Measurements from ENCODE around the gene CTCF. TPM values are rescaled to one million over a fixed set of nuclear protein-coding genes. Genes with fewer than 3 reads are reported as not detected.

Gene CTCF
- total and polyA plus RNA-seq, 2 experiments from 2014 or later = 35.5 to 46.0 TPM

- 88% methylated on average over 4 of the region's 4 CpGs for WGBS (ENCODE audit: low lambda C conversion rate, missing lambda C conversion rate)
- Histone ChIP-seq H4K20me1 (ENCODE audit: insufficient read depth, poor library complexity, severe bottlenecking) (no peaks in the 10 kb centered on the region), H3K27ac (no peak overlapping the region), H2AFZ (no peak overlapping the region), H3K4me2 (no peak overlapping the region), H3K79me2 (peaks cover 7% of the 10 kb centered on the region), H3K36me3 (replicated peaks; ENCODE audit: insufficient read depth, low read depth) (no peaks in the 10 kb centered on the region), H3K4me3 (no peak overlapping the region), H3K27me3 (peaks cover 41% of the 10 kb centered on the region), H3K9me2 (replicated peaks; ENCODE audit: insufficient read depth) (no peaks in the 10 kb centered on the region), H3K9me3 (ENCODE audit: low read depth) (no peaks in the 10 kb centered on the region), H3K4me1 (ENCODE audit: insufficient read depth) (peaks cover 11% of the 10 kb centered on the region)
- no peak for DNase-seq (ENCODE audit: low spot score)
- TF ChIP-seq EZH2phosphoT487 (IDR thresholded peaks at IDR 0.05; ENCODE audit: low read depth, severe bottlenecking, unreplicated experiment) = no peak
- TF ChIP-seq CTCF (IDR thresholded peaks at IDR 0.05; ENCODE audit: poor library complexity) = no peak
- no peak for TF ChIP-seq EZH2 (IDR thresholded peaks at IDR 0.05; ENCODE audit: borderline replicate concordance)
Measured at GRCh38 chr16:67655363-67655762, 93.0 kb downstream of the CTCF start.

DNA sequence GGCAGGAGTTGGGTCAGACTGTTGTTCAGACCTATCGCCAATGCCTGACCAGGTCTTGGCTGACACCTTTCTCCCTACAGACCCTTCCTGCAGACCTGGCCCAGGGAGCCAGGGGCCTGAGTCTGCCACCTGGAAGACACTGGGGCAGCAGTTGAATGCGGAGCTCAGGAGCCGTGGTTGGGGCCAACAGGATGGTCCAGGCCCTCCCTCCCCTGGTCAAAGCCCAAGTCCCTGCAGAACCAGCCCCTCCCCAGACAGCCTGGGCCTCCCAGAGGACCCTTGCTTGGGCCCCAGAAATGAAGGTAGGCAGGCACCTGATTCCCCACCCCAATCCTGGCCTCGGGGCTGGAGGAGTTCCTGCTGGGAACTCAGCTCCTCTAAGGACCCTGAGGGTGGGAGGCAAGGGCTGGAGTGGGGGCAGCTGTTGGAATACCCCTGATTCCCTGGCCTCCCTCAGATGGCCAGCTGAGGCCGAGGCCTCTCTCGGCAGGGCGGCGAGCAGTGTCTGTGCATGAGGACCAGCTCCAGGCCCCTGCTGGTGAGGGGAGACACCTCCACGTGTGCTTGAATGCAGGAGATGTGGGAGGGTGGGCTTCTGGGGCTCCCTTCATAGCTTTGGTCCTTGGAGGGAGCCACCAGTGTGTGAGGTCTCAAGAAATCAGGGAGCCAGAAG, 94.2 kb downstream of the CTCF start:
- H4K20me1 ChIP-seq (ENCODE audit: insufficient read depth, poor library complexity, severe bottlenecking) = no peaks in the 10 kb centered on the region
- TF ChIP-seq EZH2phosphoT487 (IDR thresholded peaks at IDR 0.05; ENCODE audit: low read depth, severe bottlenecking, unreplicated experiment) = no peak
- no peak for TF ChIP-seq CTCF (IDR thresholded peaks at IDR 0.05; ENCODE audit: poor library complexity)
- no peak for TF ChIP-seq EZH2 (IDR thresholded peaks at IDR 0.05; ENCODE audit: borderline replicate concordance)
- no peak overlapping the region for H3K4me2 ChIP-seq
- H3K9me3 ChIP-seq (ENCODE audit: low read depth) = no peaks in the 10 kb centered on the region
- H3K27me3 ChIP-seq = peaks cover 30% of the 10 kb centered on the region
- H2AFZ ChIP-seq = no peak overlapping the region
- peaks cover 11% of the 10 kb centered on the region for H3K4me1 ChIP-seq (ENCODE audit: insufficient read depth)
- no peaks in the 10 kb centered on the region for H3K36me3 ChIP-seq (replicated peaks; ENCODE audit: insufficient read depth, low read depth)
- peaks cover 7% of the 10 kb centered on the region for H3K79me2 ChIP-seq
- no peak for DNase-seq (ENCODE audit: low spot score)
- H3K9me2 ChIP-seq (replicated peaks; ENCODE audit: insufficient read depth) = no peaks in the 10 kb centered on the region
- no peak overlapping the region for H3K4me3 ChIP-seq
- WGBS (ENCODE audit: low lambda C conversion rate, missing lambda C conversion rate) = 91% methylated on average over 9 of the region's 9 CpGs
- H3K27ac ChIP-seq = no peak overlapping the region

- Histone ChIP-seq H2AFZ (no peak overlapping the region), H3K4me3 (no peak overlapping the region), H3K36me3 (replicated peaks; ENCODE audit: insufficient read depth, low read depth) (no peaks in the 10 kb centered on the region), H3K27me3 (peaks cover 23% of the 10 kb centered on the region), H4K20me1 (ENCODE audit: insufficient read depth, poor library complexity, severe bottlenecking) (no peaks in the 10 kb centered on the region), H3K9me2 (replicated peaks; ENCODE audit: insufficient read depth) (no peaks in the 10 kb centered on the region), H3K79me2 (peaks cover 7% of the 10 kb centered on the region), H3K4me2 (no peak overlapping the region), H3K27ac (no peak overlapping the region), H3K9me3 (ENCODE audit: low read depth) (no peaks in the 10 kb centered on the region), H3K4me1 (ENCODE audit: insufficient read depth) (peaks cover 11% of the 10 kb centered on the region)
- WGBS (ENCODE audit: low lambda C conversion rate, missing lambda C conversion rate) = 97% methylated on average over 16 of the region's 16 CpGs
- no peak for TF ChIP-seq EZH2phosphoT487 (IDR thresholded peaks at IDR 0.05; ENCODE audit: low read depth, severe bottlenecking, unreplicated experiment)
- TF ChIP-seq CTCF (IDR thresholded peaks at IDR 0.05; ENCODE audit: poor library complexity) = no peak
- no peak for TF ChIP-seq EZH2 (IDR thresholded peaks at IDR 0.05; ENCODE audit: borderline replicate concordance)
- no peak for DNase-seq (ENCODE audit: low spot score)
Measured at GRCh38 chr16:67657017-67657608, 94.8 kb downstream of the CTCF start.
